ENCODE measurements around the gene FIGLA. TPM values are rescaled to one million over a fixed set of nuclear protein-coding genes. Genes with fewer than 3 reads are reported as not detected.

The FIGLA gene
- total and polyA plus RNA-seq, 2 of the 8 experiments (the other 6 are each of a cell fraction or from before 2014, with no cell fraction given), result not detected

DNA sequence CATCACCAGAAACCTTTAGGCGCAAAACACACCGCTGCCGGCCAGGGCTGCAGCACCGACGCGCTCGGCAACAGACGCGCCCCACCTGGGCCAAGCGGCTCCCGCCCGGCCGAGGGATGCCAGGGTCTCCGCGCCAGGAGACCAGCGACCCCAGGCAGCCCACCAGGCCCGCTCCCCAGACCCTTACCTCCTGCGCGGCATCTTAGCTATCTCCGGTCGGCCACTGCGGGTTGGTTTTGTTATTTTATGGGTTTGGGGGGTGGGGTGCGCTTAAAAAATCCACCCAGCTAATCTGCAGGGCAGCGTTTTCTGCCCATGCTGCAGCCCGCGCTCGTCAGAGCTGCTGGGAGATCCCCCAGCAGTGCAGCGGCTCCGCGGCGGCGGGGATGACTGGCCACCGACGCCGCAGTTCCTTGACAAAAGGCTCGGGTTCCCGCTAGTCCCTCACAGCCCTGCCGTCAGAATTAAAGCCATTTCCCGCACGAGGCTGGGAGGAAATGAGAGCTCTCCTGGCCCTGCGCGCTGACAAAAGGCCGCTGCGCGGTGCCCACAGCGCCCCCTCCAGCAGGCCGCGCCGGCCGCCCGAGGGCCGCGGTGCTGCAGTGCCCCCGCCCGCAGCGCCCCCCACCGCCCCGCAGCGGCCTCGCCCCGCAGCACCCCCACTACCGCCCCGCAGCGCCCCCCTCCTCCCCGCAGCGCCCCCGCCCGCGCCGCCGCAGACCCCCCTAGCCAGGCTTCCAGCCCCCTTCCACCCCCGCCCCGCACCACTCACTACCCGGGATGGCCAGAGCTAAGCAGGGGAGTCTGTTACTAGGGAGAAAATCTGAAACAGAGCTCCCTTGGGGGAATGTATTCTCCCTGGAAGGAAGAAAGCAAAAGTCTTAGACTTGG is 22.5 kb downstream of the FIGLA start, which contains the start of gene ADD2:
Gene ADD2 (minus strand): TSS at position 502 of the 891 bp plus-strand sequence. CDS start 61,792 bp downstream, outside the sequence.
- WGBS, 2 experiments (ENCODE audit: extremely low coverage in 1 of 2, insufficient coverage in 1 of 2, insufficient read length in 1 of 2, insufficient replicate concordance in 2 of 2, low coverage in 1 of 2, low lambda C conversion rate in 2 of 2, missing lambda C conversion rate in 1 of 2), result 1% methylated on average over 39 of the region's 74 CpGs; no CpG with 5 or more reads in 1 of the 2 experiments
- no peak for TF ChIP-seq TCF12 (IDR thresholded peaks at IDR 0.05; ENCODE audit: low read depth, low read length)
- TF ChIP-seq TAF1 (IDR thresholded peaks at IDR 0.05; ENCODE audit: low read depth, low read length), result peak; percentile 96
- TF ChIP-seq BRCA1 (IDR thresholded peaks at IDR 0.05; ENCODE audit: low read depth, low read length), result no peak
- no peak for TF ChIP-seq ATF3 (IDR thresholded peaks at IDR 0.05; ENCODE audit: insufficient read depth, low read depth, low read length)
- TF ChIP-seq SP4 (IDR thresholded peaks at IDR 0.05; ENCODE audit: low read length), result no peak
- TF ChIP-seq CTCF (IDR thresholded peaks at IDR 0.05; ENCODE audit: control extremely low read depth in 1 of 3, insufficient read depth in 1 of 3, low read depth in 1 of 3, low read length in 3 of 3), result peak; percentile 60 to 93 (median 71)
- TF ChIP-seq SRF (IDR thresholded peaks at IDR 0.05; ENCODE audit: low read depth, low read length), result no peak
- TF ChIP-seq KDM5A (IDR thresholded peaks at IDR 0.05; ENCODE audit: low read length), result no peak

More for the DNA sequence above, 22.5 kb downstream of the FIGLA start, which contains the start of gene ADD2:
- Histone ChIP-seq H3K79me1 (ENCODE audit: low read depth, low read length) (0 out of 2 replicates have a peak, but pooled peaks cover 3% of the 10 kb centered on the region), H2BK20ac (ENCODE audit: low read length) (peak within 1 kb of the TSS; percentile 82; the same call in 1 of the 2 replicates), H3K23me2 (ENCODE audit: low read depth, low read length) (peaks cover 3% of the 10 kb centered on the region), H2AFZ (ENCODE audit: low read length) (no peak within 1 kb of the TSS), H4K8ac (ENCODE audit: extremely low read depth, insufficient read depth, low read length) (peak within 1 kb of the TSS; percentile 73; the same call in 1 of the 2 replicates), H3K4ac (replicated peaks; ENCODE audit: insufficient read length, low read depth, low read length) (peak within 1 kb of the TSS; percentile 87), H3K27me3 (replicated peaks in 1 of 4; ENCODE audit: control insufficient read depth in 3 of 4, extremely low read depth in 1 of 4, insufficient read depth in 3 of 4, low read length in 3 of 4) (no peaks in the 10 kb centered on the region), H3K14ac (ENCODE audit: insufficient read length) (peak within 1 kb of the TSS; percentile 1), H3K23ac (ENCODE audit: insufficient read length) (no peak within 1 kb of the TSS), H2BK12ac (ENCODE audit: low read depth, low read length) (peak within 1 kb of the TSS; percentile 85; the same call in 1 of the 2 replicates), H3K9ac (replicated peaks in 1 of 4; ENCODE audit: extremely low read depth in 1 of 4, low read depth in 3 of 4, low read length in 3 of 4) (peak within 1 kb of the TSS; percentile 71 to 83 (median 82)), H4K5ac (ENCODE audit: insufficient read length, low read depth, low read length) (peak within 1 kb of the TSS; percentile 84), H3K79me2 (ENCODE audit: control insufficient read depth in 1 of 2, insufficient read depth in 2 of 2, low read length in 2 of 2) (peaks cover 20 to 39% of the 10 kb centered on the region in 2 experiments), H3K9me3 (ENCODE audit: insufficient read depth in 2 of 2, low read depth in 1 of 2, low read length in 1 of 2) (no peaks in the 10 kb centered on the region), H3K36me3 (ENCODE audit: control insufficient read depth in 2 of 4, insufficient read depth in 4 of 4, low read length in 3 of 4) (no peaks in the 10 kb centered on the region), H3K18ac (ENCODE audit: extremely low read depth, low read length) (peak within 1 kb of the TSS; percentile 84), H3K4me1 (replicated peaks in 1 of 4; ENCODE audit: control insufficient read depth in 3 of 4, insufficient read depth in 4 of 4, low read length in 3 of 4) (peaks cover 8 to 25% (median 16%) of the 10 kb centered on the region in 4 experiments; a peak in 6 of 7 replicates), H2BK15ac (ENCODE audit: low read length) (peak within 1 kb of the TSS; percentile 50; the same call in 1 of the 2 replicates), H3K4me2 (ENCODE audit: insufficient read depth in 1 of 2, low read depth in 2 of 2, low read length in 2 of 2) (peak within 1 kb of the TSS; percentile 94 to 96), H2AK5ac (ENCODE audit: low read depth, low read length) (no peak within 1 kb of the TSS), H3K56ac (replicated peaks; ENCODE audit: insufficient read length, low read depth, low read length) (peak within 1 kb of the TSS; percentile 89), H3K27ac (ENCODE audit: low read depth, low read length) (peak within 1 kb of the TSS; percentile 92), H2BK5ac (ENCODE audit: low read depth, low read length) (peak within 1 kb of the TSS; percentile 50), H2BK120ac (replicated peaks; ENCODE audit: low read depth, low read length) (no peak within 1 kb of the TSS), H4K20me1 (replicated peaks in 1 of 2; ENCODE audit: control insufficient read depth in 1 of 2, insufficient read depth in 2 of 2, low read length in 2 of 2) (peaks cover 4% of the 10 kb centered on the region in 2 experiments), H3K4me3 (ENCODE audit: extremely low read depth in 1 of 4, insufficient read depth in 2 of 4, low read depth in 3 of 4, low read length in 4 of 4) (peak within 1 kb of the TSS; percentile 67 to 86 (median 84)), H4K91ac (replicated peaks; ENCODE audit: insufficient read length, low read length) (peak within 1 kb of the TSS; percentile 87)
- POLR2A ChIA-PET (ENCODE audit: partially characterized antibody), result interaction anchor here (0.5 to 2.6 kb wide), 25 partner anchors 8 to 526 kb away, joined by 3 to 15 read pairs (median 4); no protein-coding TSS in a partner anchor
- CTCF ChIA-PET (ENCODE audit: partially characterized antibody), result interaction anchor here (0.6 to 4.5 kb wide), 35 partner anchors 9 to 465 kb away, joined by 3 to 67 read pairs (median 5); partner anchors contain the start of genes CD207 and FIGLA
- FAIRE-seq (no peak), DNase-seq (ENCODE audit: low read depth in 1 of 2, low spot score in 2 of 2) (peak in 1 of 2 experiments; percentile 80)
